AG04449 (cell line): ENCODE data around the gene PRDM16.

ENCODE experiments used
- CTCF ChIA-PET: fragments of 350-600 bp; formaldehyde crosslinking; extraction: SDS; loops from one replicate; lab custom pipeline; 2021; ENCODE audit warnings: antibody characterized with exemption; lab: Yijun Ruan, JAX
- POLR2A ChIA-PET: fragments of 400-600, 350-600 bp; formaldehyde crosslinking; extraction: SDS; loops from one replicate; lab custom pipeline; 2020; ENCODE audit warnings: antibody characterized with exemption, inconsistent platforms; lab: Yijun Ruan, JAX
- DNase-seq: peaks from one replicate; pipeline ENCODE4 v3.0.0-alpha.2; 2010; ENCODE audit warnings: low read depth, low spot score
- H3K4me3 ChIP-seq: 2 replicates; pipeline ENCODE4 v1.5.1; 2011; ENCODE audit warnings: low read depth, mild to moderate bottlenecking, control low read depth, low read length
- CTCF ChIP-seq: IDR thresholded peaks from one replicate; pipeline ENCODE4 v1.5.1; 2011; ENCODE audit warnings: mild to moderate bottlenecking, moderate library complexity, low read length, control low read depth, inconsistent platforms; ENCODE audit not compliant: insufficient read depth; ENCODE audit errors: missing control alignments

PRDM16 gene

DNA sequence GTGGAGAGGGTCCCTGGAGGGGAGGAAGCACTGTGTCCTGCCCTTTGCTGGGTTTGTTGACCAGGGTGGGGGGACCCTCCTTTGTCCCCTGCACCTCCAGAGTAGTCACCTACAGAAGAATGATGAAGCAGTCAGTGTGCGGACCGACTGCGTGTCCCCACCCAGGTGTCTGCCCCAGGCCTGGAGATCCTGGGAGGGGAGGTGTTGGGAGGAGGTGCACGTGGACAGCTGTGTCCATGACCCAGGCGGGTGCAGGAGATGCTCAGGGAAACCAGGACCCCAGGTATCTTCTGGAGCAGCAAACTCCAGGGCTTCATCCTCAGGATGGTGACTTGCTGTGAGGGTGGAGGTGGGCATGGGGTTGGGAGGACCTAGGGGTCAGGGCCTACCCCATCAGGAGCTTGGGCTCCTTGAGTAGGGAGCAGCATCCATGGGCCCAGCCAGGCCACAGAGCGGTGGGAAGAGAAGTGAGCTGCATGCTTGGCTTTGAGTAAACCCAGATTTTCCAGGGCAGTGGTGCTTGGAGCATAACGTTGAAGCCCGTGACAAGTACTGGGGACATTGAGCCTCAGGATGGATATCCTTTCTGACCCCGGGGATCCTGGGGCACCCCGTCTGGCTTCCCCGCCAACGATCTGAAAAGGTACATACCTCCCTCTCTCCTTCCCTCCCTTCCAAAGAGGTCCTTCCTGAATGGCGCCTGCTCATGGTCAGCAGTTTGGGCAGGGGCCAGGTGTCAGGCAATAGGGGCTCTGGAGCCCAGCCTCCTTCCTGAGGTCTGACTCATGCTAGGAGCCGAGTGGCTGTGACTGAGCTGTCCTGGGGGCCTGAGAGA lies 34.1 kb upstream of the PRDM16 start:
- no peak for TF ChIP-seq CTCF
- DNase-seq = no peak
- no peak overlapping the region for H3K4me3 ChIP-seq
- CTCF ChIA-PET = interaction anchor here (0.9 kb wide), 1 partner anchor 375 kb away, joined by 3 read pairs; no protein-coding TSS in a partner anchor
- POLR2A ChIA-PET = no interaction called here

- no peak for DNase-seq
- no peak overlapping the region for H3K4me3 ChIP-seq
- ChIA-PET CTCF (interaction anchor here (0.9 kb wide), 1 partner anchor 374 kb away, joined by 3 read pairs; no protein-coding TSS in a partner anchor), POLR2A (no interaction called here)
- no peak for TF ChIP-seq CTCF
These were observed 33.2 kb upstream of the PRDM16 start for GRCh38 chr1:3035563-3036446.

GRCh38 chr1:3036447-3037280 lies 32.3 kb upstream of the PRDM16 start:
- ChIA-PET CTCF (no interaction called here), POLR2A (no interaction called here)
- H3K4me3 ChIP-seq = no peak overlapping the region
- DNase-seq = no peak
- no peak for TF ChIP-seq CTCF

DNA sequence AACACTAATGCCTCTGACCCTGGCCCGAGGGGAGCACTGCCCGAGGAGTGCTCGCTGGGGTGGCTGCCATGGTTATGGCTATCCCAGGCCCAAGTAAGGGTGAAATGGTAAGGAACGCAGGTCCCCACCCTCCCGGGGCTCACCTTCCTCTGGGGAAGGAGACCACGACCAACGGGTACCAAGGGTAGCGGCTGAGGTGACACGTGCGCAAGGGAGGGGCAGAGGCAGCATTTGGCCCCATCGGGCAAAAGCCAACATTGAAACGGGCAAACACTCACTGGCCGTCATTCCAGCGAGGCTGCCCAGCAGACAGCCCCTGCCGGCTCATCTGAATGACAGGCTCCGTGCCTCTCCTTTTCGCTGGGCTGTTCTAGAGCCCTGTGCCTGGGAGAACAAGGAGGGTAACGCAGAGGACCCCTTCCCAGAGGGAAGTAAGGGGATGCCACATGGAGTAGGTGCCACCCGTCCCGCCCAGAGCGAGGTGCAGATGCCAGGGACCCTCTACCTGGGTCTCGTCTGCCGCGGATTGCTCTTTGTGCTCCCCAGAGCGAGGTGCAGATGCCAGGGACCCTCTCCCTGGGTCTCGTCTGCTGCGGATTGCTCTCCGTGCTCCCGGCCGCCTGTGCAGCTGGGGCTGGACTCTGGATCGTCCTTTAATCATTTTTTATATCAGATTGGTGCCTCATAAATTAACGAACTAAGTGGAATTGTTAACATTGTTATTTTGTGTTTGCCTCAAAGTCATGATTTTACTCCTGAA lies 31.5 kb upstream of the PRDM16 start:
- POLR2A ChIA-PET = no interaction called here

More for the DNA sequence above, 31.5 kb upstream of the PRDM16 start:
- no peak for DNase-seq
- no peak for TF ChIP-seq CTCF
- no peak overlapping the region for H3K4me3 ChIP-seq
- CTCF ChIA-PET = no interaction called here
